Mesangial cell (primary cell): ENCODE measurements around the gene CPE. TPM values are rescaled to one million over a fixed set of nuclear protein-coding genes. Genes with fewer than 3 reads are reported as not detected.

Experiments
- total RNA-seq: library from RNA; depleted of rRNA; stranded (reverse); fragments of >200 nt; gene quantifications from 2 replicates; pipeline ENCODE4 v1.2.3, GENCODE V29; 2015

CPE gene
- total RNA-seq, result 17.8 and 29.4 TPM in 2 replicates

DNA sequence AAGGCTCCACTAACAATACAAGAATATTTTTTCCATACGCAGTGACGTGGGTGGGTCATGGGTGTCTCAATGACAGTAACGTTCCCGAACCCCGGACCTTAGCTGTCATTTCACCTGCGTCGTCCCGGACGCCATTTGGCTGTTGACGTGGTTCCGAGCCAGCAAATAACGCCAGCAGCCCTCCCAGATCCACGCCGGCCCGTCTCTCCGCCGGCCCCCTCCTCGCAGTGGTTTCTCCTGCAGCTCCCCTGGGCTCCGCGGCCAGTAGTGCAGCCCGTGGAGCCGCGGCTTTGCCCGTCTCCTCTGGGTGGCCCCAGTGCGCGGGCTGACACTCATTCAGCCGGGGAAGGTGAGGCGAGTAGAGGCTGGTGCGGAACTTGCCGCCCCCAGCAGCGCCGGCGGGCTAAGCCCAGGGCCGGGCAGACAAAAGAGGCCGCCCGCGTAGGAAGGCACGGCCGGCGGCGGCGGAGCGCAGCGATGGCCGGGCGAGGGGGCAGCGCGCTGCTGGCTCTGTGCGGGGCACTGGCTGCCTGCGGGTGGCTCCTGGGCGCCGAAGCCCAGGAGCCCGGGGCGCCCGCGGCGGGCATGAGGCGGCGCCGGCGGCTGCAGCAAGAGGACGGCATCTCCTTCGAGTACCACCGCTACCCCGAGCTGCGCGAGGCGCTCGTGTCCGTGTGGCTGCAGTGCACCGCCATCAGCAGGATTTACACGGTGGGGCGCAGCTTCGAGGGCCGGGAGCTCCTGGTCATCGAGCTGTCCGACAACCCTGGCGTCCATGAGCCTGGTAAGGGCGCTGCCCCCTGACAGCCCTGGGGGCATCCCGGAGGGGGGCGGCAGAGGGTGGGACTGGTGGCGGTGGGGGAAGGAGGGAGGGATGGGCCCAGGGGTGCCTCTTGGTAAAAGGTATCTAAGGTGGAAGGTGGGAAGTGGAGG is at the start of gene CPE:
TSS of gene CPE (plus strand) at position 264 of the 933 bp plus-strand sequence. CDS start at position 478, 214 bp downstream.

Other genes starting within 250 kb of the CPE start
- gene KLHL2, start 171.4 kb upstream of the CPE start, total RNA-seq, result 8.8 and 10.6 TPM in 2 replicates
- 110 and 129 TPM in 2 replicates for gene MSMO1, start 51.3 kb upstream of the CPE start, total RNA-seq